OCI-LY1 (cell line): ENCODE data around the gene GPR85.

Source experiments
- EZH2 ChIP-seq: fragments of 200-600 bp; sonication (generic), shearing (Covaris generic); IDR thresholded peaks from 2 replicates; pipeline ENCODE4 v1.8.0; 2017; ENCODE audit warnings: borderline replicate concordance, mixed run types, mild to moderate bottlenecking, antibody characterized with exemption, low read length, moderate library complexity, mixed read lengths
- TF ChIP-seq, protein P1 (sequence below): fragments of 200-600 bp; sonication (generic), shearing (Covaris generic); IDR thresholded peaks from 2 replicates; pipeline ENCODE4 v1.5.1; 2017; ENCODE audit warnings: mild to moderate bottlenecking, antibody characterized with exemption, low read length, moderate library complexity, mixed read lengths

DNA sequence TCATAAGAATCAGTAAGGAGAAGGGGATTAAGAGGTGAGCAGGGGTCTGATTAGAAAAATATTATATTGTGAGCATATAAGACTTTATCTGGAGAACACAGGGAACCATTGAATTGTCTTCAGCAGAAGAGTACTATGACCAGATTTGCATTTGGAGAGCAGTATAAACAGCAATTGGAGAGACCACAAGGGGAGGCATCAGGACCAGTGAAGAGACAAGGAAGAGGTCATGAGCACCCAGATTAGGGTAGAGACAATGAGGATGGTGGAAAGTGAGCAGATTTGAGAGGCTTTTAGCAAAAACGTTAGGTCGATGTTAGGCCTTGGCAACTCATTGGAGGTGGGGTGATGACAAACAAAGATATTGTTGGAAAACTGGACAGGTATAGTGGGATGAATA lies 44.7 kb upstream of the GPR85 start:
- TF ChIP-seq, protein P1, sequence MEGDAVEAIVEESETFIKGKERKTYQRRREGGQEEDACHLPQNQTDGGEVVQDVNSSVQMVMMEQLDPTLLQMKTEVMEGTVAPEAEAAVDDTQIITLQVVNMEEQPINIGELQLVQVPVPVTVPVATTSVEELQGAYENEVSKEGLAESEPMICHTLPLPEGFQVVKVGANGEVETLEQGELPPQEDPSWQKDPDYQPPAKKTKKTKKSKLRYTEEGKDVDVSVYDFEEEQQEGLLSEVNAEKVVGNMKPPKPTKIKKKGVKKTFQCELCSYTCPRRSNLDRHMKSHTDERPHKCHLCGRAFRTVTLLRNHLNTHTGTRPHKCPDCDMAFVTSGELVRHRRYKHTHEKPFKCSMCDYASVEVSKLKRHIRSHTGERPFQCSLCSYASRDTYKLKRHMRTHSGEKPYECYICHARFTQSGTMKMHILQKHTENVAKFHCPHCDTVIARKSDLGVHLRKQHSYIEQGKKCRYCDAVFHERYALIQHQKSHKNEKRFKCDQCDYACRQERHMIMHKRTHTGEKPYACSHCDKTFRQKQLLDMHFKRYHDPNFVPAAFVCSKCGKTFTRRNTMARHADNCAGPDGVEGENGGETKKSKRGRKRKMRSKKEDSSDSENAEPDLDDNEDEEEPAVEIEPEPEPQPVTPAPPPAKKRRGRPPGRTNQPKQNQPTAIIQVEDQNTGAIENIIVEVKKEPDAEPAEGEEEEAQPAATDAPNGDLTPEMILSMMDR: no peak
- TF ChIP-seq EZH2: no peak
